ENCODE measurements around the gene POLRMT.

The POLRMT gene

GRCh38 chr19:572743-573518, 60.4 kb downstream of the POLRMT start (continued):
- TF ChIP-seq, protein P1, sequence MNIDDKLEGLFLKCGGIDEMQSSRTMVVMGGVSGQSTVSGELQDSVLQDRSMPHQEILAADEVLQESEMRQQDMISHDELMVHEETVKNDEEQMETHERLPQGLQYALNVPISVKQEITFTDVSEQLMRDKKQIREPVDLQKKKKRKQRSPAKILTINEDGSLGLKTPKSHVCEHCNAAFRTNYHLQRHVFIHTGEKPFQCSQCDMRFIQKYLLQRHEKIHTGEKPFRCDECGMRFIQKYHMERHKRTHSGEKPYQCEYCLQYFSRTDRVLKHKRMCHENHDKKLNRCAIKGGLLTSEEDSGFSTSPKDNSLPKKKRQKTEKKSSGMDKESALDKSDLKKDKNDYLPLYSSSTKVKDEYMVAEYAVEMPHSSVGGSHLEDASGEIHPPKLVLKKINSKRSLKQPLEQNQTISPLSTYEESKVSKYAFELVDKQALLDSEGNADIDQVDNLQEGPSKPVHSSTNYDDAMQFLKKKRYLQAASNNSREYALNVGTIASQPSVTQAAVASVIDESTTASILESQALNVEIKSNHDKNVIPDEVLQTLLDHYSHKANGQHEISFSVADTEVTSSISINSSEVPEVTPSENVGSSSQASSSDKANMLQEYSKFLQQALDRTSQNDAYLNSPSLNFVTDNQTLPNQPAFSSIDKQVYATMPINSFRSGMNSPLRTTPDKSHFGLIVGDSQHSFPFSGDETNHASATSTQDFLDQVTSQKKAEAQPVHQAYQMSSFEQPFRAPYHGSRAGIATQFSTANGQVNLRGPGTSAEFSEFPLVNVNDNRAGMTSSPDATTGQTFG (tag by site-specific recombination; IDR thresholded peaks at IDR 0.05; ENCODE audit: borderline replicate concordance), result no peak
- TF ChIP-seq GLIS2 (tag by site-specific recombination; IDR thresholded peaks at IDR 0.05), result peak; percentile 50; the same call in 1 of the 2 replicates

GRCh38 chr19:572140-572742, 61.1 kb downstream of the POLRMT start, which contains the start of gene BSG:
Gene BSG, plus strand, starts transcription at chr19:572596. Its CDS starts 39 bp downstream, at chr19:572635.
- ChIA-PET POLR2A (interaction anchor here (0.6 to 2.2 kb wide), 7 partner anchors 10 to 346 kb away, joined by 3 to 17 read pairs (median 3); partner anchors contain the start of gene CDC34), CTCF (interaction anchor here (0.9 kb wide), 1 partner anchor 62 kb away, joined by 3 read pairs; no protein-coding TSS in a partner anchor)
- H3K27ac ChIP-seq (ENCODE audit: extremely low read depth, low read depth, low read length), result peak within 1 kb of the TSS; percentile 91
- no peaks in the 10 kb centered on the region for H3K9me3 ChIP-seq (ENCODE audit: control insufficient read depth, insufficient read depth, low read depth, low read length)
- peak within 1 kb of the TSS; percentile 92 for H3K4me3 ChIP-seq (ENCODE audit: low read depth, low read length)
- peaks cover 7% of the 10 kb centered on the region for H3K4me1 ChIP-seq (ENCODE audit: control insufficient read depth, insufficient read depth, low read length)
- H3K36me3 ChIP-seq (ENCODE audit: control insufficient read depth in 2 of 2, insufficient read depth in 1 of 2, low read length in 2 of 2), result peaks cover 0 to 11% of the 10 kb centered on the region in 2 experiments; a peak in 2 of 3 replicates
- TF ChIP-seq ZNF76 (tag by site-specific recombination; IDR thresholded peaks at IDR 0.05; ENCODE audit: borderline replicate concordance, low read depth), result peak; percentile 28; the same call in 1 of the 2 replicates
- 0 out of 2 replicates have a peak, but pooled peaks have one; percentile 23 for TF ChIP-seq YY2 (tag by site-specific recombination; IDR thresholded peaks at IDR 0.05)
- peak; percentile 81 for TF ChIP-seq ZBTB26 (tag by site-specific recombination; optimal IDR thresholded peaks at IDR 0.05)
- no peak for TF ChIP-seq HOXC10 (CRISPR knock-in tag; IDR thresholded peaks at IDR 0.05)
- peak; percentile 88 for TF ChIP-seq GLIS1 (tag by site-specific recombination; IDR thresholded peaks at IDR 0.05)
- peak; percentile 32; the same call in 1 of the 2 replicates for TF ChIP-seq SP2 (tag by site-specific recombination; IDR thresholded peaks at IDR 0.05)
- TF ChIP-seq YY1 (tag by site-specific recombination; IDR thresholded peaks at IDR 0.05), result peak; percentile 60
- TF ChIP-seq, protein P2, sequence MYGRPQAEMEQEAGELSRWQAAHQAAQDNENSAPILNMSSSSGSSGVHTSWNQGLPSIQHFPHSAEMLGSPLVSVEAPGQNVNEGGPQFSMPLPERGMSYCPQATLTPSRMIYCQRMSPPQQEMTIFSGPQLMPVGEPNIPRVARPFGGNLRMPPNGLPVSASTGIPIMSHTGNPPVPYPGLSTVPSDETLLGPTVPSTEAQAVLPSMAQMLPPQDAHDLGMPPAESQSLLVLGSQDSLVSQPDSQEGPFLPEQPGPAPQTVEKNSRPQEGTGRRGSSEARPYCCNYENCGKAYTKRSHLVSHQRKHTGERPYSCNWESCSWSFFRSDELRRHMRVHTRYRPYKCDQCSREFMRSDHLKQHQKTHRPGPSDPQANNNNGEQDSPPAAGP (tag by site-specific recombination; IDR thresholded peaks at IDR 0.05), result no peak
- TF ChIP-seq WT1 (tag by site-specific recombination; IDR thresholded peaks at IDR 0.05), result 0 out of 2 replicates have a peak, but pooled peaks have one; percentile 49
- TF ChIP-seq ZNF600 (tag by site-specific recombination; IDR thresholded peaks at IDR 0.05), result peak; percentile 50; the same call in 1 of the 2 replicates
- peak; percentile 64; the same call in 1 of the 2 replicates for TF ChIP-seq ZBTB20 (tag by site-specific recombination; IDR thresholded peaks at IDR 0.05)
- no peak for TF ChIP-seq ZNF239 (tag by site-specific recombination; IDR thresholded peaks at IDR 0.05)
- 0 out of 2 replicates have a peak, but pooled peaks have one; percentile 15 for TF ChIP-seq BCL11B (tag by site-specific recombination; IDR thresholded peaks at IDR 0.05; ENCODE audit: low read depth)
- TF ChIP-seq ZNF366 (tag by site-specific recombination; conservative IDR thresholded peaks at IDR 0.05), result peak; percentile 57
- TF ChIP-seq PATZ1 (tag by site-specific recombination; IDR thresholded peaks at IDR 0.05), result peak; percentile 31; the same call in 1 of the 2 replicates
- TF ChIP-seq ZNF449 (tag by site-specific recombination; IDR thresholded peaks at IDR 0.05), result no peak
- peak; percentile 33; the same call in 1 of the 2 replicates for TF ChIP-seq IKZF3 (tag by site-specific recombination; IDR thresholded peaks at IDR 0.05)
- TF ChIP-seq ZNF561 (tag by site-specific recombination; IDR thresholded peaks at IDR 0.05; ENCODE audit: borderline replicate concordance), result peak; percentile 41; the same call in 1 of the 2 replicates
- 0 out of 2 replicates have a peak, but pooled peaks have one; percentile 36 for TF ChIP-seq ZEB2 (tag by site-specific recombination; IDR thresholded peaks at IDR 0.05)
- TF ChIP-seq ZNF112 (tag by site-specific recombination; IDR thresholded peaks at IDR 0.05), result no peak
- peak; percentile 68; the same call in 1 of the 2 replicates for TF ChIP-seq ZBTB17 (tag by site-specific recombination; IDR thresholded peaks at IDR 0.05)
- peak; percentile 71; the same call in 1 of the 2 replicates for TF ChIP-seq ZBTB6 (tag by site-specific recombination; IDR thresholded peaks at IDR 0.05)
- 0 out of 2 replicates have a peak, but pooled peaks have one; percentile 23 for TF ChIP-seq ZNF629 (tag by site-specific recombination; IDR thresholded peaks at IDR 0.05)
